Cerebellar nuclear complex (tissue), 1 donor: ENCODE data around the gene FHIT.

ENCODE experiments used
- DNase-seq, 2 experiments: peaks; one replicate each; lab custom pipeline; 2025; lab: John Stamatoyannopoulos, UW

The FHIT gene

DNA sequence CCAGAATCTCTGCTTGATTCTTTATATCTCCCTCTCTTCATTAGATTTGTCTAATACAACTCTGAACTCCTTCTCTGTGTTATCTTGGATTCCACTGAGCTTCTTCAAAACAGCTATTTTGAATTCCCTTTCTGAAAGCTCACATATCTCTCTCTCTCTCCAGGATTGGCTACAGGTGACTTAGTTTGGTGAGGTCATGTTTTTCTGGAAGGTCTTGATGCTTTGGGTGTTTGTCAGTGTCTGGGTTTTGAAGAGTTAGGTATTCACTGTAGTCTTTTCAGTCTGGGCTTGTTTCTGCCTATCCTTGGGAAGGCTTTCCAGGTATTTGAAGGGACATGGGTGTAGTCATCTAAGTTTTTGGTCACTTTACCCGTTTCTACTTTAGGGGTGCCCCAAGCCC, 781.8 kb downstream of the FHIT start:
- no peak for DNase-seq

DNA sequence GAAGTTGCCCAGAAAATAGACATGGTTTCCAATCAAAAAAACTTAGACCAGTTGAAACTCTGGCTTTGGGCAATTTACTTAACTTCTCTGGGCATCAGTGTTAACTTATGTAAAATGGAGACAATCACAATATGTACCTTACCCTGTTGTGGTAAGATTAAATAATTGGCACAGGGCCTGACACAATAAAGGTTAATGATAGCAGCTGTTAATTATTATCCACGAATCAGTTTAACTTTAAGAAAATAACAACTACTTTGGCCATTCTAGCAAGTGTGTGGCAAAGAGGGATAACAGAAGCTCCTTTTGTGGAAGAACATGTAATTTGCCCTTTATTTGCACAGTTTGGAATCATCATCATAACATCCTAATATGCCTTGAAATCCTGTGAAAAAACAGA, 787.6 kb downstream of the FHIT start:
- DNase-seq: no peak

DNA sequence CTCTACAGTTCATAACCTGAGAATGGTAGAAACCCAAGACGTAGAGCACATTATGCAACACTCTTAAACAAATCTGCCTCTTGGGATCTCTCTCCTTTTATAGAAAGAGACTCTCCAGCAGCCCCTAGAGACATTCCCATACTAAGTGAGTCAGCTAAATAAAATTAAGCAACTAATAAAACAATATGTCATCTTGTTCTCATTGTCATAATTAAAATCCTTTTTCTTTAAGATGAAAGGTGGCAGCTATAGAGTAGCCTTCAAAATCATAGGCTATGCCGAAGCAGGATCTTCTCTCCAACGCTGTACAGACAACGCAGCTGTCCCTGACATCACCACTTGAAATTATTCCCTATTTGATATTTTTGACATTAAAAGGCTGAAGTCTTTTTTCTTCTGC, 790.0 kb downstream of the FHIT start:
- DNase-seq: no peak

DNA sequence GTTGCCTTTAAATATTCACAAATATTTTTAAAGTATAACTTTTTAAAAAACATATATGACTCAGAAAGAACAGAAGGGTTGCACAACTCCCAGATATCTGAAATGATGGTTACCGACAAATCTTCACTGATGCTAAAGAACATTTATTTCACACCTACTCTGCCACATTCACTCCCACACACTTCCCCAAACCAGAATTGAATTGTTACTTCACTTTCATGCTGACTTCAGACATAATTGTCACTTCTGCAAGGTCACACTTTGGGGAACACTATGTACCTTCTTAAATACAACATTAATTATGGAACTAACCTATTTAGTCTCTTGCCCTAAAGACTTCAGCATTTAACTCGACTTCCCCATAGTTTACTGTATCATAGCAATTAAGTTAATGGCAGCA, 795.1 kb downstream of the FHIT start:
- no peak for DNase-seq

DNA sequence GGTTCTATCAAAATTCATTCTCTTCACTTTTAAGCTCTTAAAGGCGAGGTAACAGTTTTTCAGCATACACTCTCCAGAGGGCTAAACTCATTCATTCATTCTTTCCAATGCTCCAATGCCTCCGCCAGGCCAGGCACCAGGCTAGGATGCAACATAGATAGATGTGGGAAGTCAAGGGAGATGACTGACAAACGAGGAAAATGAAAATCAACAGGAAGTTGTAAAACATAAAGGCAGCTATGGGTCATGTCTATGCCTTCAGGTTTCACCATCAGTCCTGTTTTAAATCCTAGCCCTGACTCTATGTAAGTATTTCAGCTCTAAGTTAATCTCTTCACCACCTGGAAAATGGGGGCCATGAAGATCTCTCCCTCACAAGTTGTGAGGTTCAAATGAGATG, 797.9 kb downstream of the FHIT start:
- no peak for DNase-seq

DNA sequence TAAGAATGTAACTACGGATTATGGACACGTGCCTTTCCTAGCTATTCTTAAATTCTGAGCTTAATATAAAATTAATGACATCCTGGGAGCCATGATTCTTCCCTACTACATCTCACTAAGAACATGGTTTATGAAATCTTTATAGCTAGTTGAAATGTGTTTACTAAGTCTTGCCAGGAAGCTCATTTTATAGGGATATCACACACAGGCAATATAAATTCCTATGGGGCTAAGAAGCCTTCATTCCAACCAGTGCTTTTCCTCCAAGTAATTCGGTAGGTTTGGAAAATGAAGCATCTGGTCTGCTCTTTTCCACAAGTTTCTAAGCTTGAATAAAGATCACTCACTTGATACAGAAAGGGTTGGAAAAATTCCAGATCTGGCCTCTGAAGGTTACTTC, 802.6 kb downstream of the FHIT start:
- no peak for DNase-seq

DNA sequence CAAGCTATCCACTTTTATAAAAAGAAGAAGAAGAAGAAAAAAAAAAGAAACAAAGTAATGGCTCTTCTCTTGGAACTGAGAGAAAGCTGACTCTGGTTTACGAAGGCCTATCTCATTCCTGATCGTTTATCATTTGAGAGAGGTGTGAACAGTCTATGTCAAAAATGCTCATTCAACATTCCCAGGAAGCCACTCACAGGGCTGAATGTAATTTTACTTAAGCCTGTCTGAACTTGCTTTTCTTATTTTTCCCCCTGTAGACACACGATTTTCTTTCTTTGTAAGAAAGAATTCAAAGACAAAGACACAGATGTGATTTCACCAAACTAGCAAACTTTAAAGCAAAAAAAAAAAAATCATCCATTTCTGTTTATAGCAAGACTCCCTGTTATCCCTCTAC, 805.8 kb downstream of the FHIT start:
- DNase-seq: no peak

DNA sequence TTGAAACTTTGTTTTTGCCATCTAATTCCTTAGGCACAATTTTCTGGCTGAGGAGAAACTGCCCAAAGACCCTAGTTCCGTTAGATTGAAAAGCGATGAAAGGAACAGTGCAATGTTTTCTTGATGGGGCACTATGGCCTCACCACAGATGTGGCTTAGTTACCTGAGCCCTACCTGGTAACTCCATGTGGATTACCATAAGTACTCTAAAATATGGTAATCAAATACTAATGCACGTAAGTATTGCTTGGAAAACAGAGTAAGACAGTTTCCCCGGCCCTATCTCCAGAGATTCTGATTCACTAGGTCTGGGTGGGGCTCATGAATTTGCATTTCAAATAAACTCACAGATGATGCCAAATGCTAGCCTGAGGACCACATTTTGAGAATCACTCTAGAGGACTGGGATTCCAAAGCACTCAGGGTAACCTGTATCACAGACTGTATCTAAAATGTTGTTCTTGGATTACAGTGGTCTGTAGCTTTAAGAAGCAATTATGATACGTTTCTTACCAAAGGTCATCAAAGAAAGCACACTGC, 806.3 kb downstream of the FHIT start:
- no peak for DNase-seq

DNA sequence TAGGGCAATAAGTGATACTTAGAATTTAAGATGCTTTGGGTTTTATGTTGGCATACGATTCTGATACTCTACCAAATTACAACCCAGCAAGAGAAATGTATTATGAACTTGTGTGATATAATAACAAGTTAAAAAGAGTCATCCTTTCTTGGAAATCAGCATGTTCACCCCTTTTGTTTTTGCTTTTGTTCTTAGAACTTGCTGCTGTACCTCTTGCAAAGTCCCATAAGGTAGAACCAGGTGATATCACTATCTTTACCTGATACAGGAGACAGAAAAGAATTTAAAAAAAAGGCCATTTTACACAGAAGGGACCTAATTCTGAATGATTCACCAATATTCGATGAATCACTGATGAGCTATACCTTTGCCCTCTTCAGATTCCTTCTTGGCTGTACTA, 810.4 kb downstream of the FHIT start:
- no peak for DNase-seq

DNA sequence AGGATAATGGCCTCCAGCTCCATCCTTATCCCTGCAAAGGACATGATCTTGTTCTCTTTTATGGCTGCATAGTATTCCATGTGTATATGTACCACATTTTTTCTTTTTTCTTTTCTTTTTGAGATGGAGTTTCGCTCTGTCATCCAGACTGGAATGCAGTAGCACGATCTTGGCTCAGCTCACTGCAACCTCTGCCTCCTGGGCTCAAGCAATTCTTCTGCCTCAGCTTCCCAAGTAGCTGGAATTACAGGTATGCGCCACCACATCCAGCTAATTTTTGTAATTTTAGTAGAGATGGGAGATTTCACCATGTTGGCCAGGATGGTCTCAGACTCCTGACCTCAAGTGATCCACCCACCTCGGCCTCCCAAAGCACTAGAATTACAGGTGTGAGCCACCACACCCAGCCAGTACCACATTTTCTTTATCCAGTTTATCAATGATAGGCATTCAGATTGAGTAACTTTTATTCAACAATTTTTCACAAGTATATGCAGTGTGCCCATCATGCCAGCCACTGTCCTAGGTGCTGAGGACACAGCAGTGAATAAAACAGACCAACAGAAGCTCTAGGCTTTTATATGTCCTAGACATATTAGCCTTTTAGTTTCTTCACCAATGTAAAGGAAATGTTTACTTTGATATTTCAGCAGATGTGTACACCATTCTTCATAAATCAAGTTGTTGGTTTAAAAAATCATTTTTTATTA, 815.2 kb downstream of the FHIT start:
- no peak for DNase-seq

DNA sequence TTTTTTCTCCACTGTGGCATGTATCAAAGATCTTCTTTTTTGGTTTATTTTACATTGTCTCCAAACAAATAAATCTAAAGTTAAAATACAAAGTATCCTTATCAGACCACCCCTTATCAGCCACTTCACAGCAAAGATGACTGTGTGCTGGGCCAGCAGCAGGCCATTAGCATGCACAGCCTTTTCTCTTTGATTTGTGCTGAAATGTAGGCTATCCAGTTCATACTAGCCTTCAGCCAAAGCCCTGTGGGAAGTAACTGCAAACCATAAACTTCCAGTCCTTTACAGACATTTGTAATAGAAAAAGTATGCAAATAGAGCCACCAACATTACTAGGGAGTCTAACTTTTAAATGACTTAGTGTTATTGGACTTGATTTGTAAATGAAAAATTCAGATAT, 816.3 kb downstream of the FHIT start:
- no peak for DNase-seq

DNA sequence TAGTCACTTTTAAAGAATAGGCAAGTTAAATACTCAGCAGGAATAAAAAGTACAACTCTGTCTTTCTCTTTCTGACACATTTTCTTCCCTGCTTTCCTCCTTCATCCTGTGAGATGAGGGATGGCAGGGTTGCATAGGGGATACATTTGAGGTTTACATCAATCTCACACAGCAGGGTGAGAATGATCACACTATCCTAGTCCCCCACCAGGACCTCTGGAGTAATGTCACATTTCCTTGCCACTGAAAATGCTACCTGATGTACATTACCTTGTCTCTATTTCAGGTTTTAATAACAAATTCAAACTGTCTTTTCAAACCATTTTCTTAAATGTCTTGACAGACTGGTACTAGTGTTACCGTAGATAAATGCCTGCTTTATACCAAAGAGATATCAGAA, 816.9 kb downstream of the FHIT start:
- DNase-seq: no peak

DNA sequence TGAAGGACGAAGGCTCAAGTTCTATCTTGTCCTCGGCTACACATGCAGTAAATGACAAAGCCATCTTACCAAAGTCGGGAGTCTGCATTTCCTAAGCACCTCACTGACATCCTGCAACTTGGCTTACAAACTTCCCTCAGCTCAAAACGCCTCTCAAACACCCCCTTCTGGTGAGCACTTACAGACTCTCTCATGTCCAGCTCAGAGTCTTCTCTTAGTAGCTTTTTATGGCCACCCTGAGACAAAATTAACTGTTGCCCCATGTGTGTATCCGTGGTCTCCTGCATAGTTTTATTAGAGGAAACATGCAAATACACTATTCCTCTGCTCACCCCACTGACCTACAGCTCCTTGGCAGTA, 819.7 kb downstream of the FHIT start:
- DNase-seq: no peak

DNA sequence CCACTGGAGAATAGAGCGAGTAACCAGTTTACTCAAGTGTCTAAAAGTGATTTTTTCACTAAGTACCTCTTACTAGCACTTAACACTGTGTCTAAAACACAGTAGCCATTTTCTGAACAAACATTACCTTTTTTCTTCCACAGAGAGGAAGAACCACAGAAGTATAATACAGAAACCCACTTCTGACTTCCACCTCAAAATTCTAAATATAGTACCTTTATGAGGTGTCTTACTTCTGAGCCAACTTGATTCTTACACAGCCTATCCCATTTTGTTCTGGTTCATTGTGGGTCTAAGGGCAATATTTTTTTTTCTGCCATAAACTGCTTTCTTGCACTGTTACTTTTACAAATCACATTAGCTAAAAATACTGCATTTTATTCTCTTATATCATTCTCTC, 821.0 kb downstream of the FHIT start:
- DNase-seq: no peak

DNA sequence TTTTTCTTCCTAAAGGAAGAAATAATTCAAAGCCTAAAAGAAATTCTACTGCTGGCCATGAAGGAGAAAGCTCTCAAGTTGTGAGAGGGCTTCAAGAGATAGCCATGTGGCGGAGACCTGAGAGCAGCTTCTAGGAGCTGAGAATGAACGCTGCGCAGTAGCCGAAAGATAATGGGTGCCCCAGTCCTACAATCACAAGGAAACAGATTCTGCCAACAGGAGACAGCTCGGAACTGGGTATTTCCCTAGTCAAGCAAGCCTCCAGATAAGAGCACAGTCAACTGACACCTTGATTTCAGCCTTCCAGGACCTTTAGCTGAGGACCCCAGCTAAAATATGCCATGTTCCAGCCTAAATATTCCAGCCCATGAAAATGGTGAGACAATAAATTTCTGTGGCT, 824.1 kb downstream of the FHIT start:
- no peak for DNase-seq

DNA sequence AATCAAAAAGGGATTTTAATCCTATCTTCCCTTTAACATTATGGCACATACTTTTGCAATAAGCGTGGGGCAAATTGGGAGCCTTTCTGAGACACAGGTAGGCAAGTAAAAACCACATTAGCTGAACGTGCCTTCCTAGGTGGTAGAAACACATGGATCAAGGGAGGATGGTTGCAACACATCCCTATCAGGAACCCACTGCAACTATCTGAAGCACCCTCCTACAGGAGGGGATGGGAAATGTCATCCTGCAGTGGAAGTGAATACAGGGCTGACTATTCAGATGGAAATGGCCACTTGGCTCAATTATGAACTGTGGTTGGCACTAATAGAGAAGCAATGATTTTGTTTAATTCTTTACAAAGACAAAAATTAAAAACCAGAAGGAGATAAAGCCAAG, 826.3 kb downstream of the FHIT start:
- DNase-seq: no peak

DNA sequence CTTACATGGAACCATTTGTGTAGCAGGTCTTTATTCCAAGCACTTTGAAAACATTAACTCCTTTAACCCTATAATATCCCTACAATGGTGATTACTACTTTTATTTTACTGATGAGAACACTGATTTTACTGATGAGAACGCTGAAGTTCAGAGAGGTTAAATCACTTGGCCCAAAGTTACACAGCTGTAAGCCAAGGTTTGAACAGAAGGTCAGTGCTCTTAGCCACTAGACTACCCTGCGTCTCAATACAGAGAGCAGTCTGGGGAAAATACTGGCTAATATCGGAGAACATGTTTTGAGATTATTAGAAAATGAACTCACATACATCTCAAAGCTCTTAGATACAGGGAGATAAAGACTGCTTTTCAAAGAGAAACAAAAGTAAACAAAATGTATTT, 827.2 kb downstream of the FHIT start:
- no peak for DNase-seq

DNA sequence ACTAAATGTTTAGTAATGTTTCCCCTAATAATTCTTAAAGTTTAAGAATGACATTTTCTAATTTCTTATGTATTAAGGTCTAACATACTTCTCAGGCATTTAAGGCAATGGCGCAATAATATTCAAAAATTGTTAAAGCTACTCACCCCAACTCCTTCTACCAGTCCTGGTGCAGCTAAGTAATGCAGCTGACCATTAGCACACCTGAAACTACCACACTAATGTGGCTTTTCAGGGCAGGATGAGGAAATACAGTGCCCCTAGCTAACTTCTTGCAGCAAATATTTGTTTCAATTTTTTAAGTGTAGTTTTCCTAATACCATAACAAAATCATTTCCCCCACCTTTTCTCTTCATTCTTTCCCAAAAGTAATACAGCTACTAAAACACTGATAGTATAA, 827.7 kb downstream of the FHIT start:
- DNase-seq: no peak

DNA sequence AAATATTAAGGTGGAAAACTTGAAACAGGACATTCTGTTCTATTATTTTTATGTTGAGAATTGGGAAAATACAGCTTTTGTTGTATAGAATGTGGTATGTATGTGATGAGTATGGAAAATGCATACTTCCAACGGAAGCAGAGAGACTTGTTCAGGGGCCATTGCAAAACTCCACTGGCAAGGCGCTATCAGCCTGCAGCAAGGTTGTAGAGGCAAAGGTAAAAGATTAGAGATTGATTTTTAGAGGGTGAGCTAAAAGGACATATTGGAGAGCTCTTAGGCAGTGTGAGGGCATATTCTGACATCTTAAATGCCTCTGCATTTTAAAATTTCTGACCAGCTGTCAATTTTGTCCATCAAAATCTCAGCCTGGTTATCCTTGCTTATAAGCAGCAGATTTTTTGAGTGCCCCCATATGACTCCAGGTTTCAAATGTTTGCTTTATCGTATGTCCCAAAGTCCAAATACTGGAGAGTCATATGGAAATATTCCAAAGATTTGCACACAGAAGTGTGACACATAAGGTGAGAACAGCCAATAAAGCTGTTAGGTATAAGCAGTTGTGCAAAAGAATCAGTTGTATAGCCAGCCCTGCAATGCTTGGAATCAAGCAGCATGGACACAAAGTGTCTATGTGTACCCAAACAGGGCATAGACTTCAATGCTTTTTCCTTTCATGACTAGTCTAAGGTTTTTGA, 829.4 kb downstream of the FHIT start:
- no peak for DNase-seq

DNA sequence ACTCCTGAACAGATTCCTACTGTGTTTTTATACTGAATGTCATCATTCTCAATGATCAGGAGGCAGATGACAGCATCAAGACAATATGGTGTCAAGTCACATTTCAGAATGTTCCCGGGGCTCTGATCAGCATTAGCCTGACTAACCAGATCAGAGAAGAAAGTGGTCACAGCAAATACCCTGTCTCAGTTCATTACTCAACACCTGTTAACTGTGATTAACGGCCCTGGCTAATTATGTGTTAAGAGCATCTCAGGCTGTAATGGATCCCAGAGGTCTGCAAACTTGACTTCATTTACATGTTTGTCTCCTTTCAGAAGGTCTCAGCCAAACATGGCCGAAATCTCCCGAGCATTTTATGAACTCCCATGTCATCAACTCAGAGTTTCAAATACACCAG, 833.7 kb downstream of the FHIT start:
- DNase-seq: no peak

DNA sequence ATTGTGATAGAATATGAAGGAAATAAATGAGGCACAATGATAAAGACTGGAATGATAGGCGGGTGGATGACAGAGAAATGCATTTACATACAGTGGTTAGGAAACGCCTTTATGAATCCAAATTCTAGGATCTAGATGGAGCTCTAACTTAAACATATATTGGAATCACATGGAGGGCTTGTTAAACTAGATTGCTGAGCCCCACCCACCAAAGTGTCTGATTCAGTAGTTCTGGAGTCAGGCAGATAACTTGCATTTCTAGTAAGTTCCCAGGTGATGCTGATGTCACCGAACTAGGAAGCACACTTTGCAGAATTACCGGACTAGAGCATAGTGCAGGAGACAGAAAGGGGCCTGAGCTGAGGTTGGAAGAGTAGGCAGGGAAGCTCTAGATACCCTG, 837.2 kb downstream of the FHIT start:
- DNase-seq: no peak

DNA sequence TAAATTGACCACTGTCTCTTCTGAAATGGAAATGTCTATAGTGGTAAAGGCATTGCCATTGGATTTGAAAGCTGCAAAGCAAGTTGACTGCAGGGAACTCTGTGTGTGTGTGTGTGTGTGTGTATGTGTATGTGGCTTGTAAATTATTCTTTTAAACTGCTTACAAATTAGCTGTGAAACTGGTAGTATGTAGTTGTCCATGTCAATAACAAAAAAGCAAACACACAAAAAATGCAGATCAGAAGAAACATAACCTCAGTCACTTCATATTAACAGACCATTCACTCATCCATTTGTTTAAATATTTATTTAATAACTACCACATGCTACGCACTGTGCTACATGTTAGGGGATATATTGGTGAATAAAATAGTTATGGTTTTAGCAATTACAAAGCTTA, 837.7 kb downstream of the FHIT start:
- no peak for DNase-seq

DNA sequence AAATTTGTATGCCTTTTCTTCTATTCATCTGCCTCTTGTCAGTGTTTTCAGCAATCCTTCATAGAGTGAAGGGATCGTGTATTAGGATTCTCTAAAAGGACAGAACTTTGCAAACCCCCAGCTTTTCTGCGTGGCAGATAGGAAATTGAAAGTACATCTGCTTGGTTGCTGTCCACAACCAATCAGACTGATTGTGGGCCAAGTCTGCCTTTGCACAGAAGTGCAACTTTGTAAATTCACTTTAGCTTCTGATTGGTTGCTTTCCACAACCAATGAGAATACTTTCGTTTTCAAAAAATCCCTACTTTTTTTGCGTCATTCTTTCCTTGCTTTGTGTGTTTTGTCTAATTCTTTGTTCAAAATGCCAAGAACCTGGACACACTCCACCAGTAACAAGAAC, 847.4 kb downstream of the FHIT start:
- DNase-seq: no peak

DNA sequence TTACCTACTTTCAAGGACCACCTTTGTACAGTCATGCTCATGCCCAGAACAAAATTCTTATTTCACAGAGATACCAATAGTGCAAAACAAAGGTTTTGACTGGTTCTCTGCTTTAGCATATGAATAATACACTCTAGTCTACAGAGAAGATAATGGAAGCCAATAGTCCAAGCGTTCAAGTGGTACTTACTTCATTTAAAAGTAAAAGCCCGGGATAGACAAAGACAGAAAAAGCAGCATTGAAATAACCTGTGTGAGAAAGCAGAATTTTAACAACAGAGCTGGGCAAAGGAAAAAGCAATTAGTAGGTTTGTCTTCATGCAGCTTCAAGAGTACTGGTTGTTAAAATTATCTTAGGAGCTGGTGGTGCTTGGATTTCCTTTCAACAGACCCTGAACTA, 848.3 kb downstream of the FHIT start:
- no peak for DNase-seq
